ENCODE results near the gene ATRNL1. TPM values are rescaled to one million over a fixed set of nuclear protein-coding genes. Genes with fewer than 3 reads are reported as not detected.

ATRNL1 gene
- total RNA-seq, 1 donor from 2014 or later = 16.4 TPM

DNA sequence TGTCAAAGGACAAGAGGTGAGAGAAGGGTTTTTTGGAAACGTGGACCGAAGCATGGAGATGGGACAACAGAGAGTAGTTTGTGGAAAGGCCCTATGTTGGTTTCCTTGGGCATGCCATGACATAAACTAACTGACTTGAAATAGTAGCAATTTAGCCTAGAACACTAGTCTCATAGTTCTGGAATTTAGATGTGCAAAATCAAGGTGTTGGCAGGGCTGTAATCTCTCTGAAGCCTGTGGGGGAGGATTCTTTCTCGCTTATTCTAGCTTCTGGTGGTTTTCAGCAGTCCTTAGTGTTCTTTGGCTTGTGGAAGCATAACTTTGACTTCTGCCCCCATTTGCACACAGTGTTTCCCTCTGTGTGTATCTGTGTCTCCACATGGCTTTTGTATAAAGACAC lies 896.5 kb downstream of the ATRNL1 start:
- no peak overlapping the region for H3K4me3 ChIP-seq
- H3K9me3 ChIP-seq (ENCODE audit: low read depth) = no peaks in the 10 kb centered on the region

DNA sequence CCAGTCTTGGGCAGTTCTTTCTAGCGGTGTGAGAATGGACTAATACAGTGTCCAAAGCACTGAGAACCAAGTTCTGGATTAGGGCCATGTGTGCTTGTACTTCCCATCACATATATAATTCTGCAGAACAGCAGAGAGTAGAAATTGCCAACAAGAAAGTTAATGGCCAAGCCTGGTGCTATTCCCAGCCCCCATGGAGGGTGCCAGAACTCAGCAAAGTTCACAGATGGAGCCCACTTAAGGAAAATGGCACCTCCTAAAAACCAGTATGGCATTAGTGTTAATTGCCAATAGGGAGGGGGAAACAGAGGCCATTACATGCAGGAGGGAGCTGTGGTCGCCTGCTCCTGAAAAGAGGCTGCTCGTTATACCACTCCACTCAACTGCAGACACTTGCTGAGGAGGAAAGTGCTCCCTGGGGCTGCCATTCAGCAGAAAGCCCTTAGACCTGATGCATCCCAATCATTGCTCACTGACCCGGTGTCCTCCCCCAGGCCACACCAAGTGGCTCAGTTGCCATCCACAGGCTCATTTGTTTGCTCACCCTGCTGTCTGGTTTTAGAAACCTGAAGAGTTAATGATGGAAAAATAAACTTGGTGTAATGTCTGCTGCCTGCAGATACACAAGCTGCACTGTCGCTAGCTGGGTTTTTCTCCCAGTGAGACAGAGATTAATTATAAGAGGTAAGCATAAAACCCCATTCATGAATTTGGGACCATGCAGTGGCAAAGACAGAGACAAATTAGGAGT lies 899.2 kb downstream of the ATRNL1 start:
- H3K4me1 Mint-ChIP-seq = peaks cover 2% of the 10 kb centered on the region
- Histone ChIP-seq H3K4me3 (no peak overlapping the region), H3K4me1 (peaks cover 11% of the 10 kb centered on the region), H4K20me1 (ENCODE audit: low read depth) (no peaks in the 10 kb centered on the region), H3K4me2 (no peak overlapping the region), H2AFZ (replicated peaks) (no peak overlapping the region), H3K79me2 (ENCODE audit: low read depth) (no peaks in the 10 kb centered on the region), H3K9ac (no peak overlapping the region), H3K36me3 (no peaks in the 10 kb centered on the region), H3K9me3 (ENCODE audit: low read depth) (no peaks in the 10 kb centered on the region), H3K27me3 (no peaks in the 10 kb centered on the region), H3F3A (ENCODE audit: low read depth) (peaks cover 5% of the 10 kb centered on the region), H3K27ac (no peak overlapping the region)
- H3K27me3 Mint-ChIP-seq (ENCODE audit: insufficient read depth, low read depth) = peaks cover 11% of the 10 kb centered on the region
- H3K36me3 Mint-ChIP-seq = no peaks in the 10 kb centered on the region
- DNase-seq (ENCODE audit: low spot score) = no peak
- no peak overlapping the region for H3K4me3 Mint-ChIP-seq
- H3K9me3 Mint-ChIP-seq = no peaks in the 10 kb centered on the region
- H3K27ac Mint-ChIP-seq = no peak overlapping the region
- TF ChIP-seq, protein P1, sequence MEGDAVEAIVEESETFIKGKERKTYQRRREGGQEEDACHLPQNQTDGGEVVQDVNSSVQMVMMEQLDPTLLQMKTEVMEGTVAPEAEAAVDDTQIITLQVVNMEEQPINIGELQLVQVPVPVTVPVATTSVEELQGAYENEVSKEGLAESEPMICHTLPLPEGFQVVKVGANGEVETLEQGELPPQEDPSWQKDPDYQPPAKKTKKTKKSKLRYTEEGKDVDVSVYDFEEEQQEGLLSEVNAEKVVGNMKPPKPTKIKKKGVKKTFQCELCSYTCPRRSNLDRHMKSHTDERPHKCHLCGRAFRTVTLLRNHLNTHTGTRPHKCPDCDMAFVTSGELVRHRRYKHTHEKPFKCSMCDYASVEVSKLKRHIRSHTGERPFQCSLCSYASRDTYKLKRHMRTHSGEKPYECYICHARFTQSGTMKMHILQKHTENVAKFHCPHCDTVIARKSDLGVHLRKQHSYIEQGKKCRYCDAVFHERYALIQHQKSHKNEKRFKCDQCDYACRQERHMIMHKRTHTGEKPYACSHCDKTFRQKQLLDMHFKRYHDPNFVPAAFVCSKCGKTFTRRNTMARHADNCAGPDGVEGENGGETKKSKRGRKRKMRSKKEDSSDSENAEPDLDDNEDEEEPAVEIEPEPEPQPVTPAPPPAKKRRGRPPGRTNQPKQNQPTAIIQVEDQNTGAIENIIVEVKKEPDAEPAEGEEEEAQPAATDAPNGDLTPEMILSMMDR (IDR thresholded peaks at IDR 0.05) = no peak
- no peak for TF ChIP-seq EZH2phosphoT487 (IDR thresholded peaks at IDR 0.05)

More for the DNA sequence above, 896.5 kb downstream of the ATRNL1 start:
- no peaks in the 10 kb centered on the region for H3K9me3 Mint-ChIP-seq
- no peaks in the 10 kb centered on the region for H3K36me3 Mint-ChIP-seq
- no peaks in the 10 kb centered on the region for H3K79me2 ChIP-seq (ENCODE audit: low read depth)
- H3K27me3 ChIP-seq = no peaks in the 10 kb centered on the region
- no peak overlapping the region for H2AFZ ChIP-seq (replicated peaks)
- H3K9ac ChIP-seq = no peak overlapping the region
- H3K4me3 Mint-ChIP-seq = no peak overlapping the region
- no peak for TF ChIP-seq EZH2phosphoT487 (IDR thresholded peaks at IDR 0.05)
- no peak for TF ChIP-seq EZH2 (IDR thresholded peaks at IDR 0.05)
- H3K27ac ChIP-seq = no peak overlapping the region
- H3K4me1 Mint-ChIP-seq = peaks cover 2% of the 10 kb centered on the region
- H3K36me3 ChIP-seq = no peaks in the 10 kb centered on the region
- no peaks in the 10 kb centered on the region for H3F3A ChIP-seq (ENCODE audit: low read depth)
- no peak overlapping the region for H3K27ac Mint-ChIP-seq
- H3K4me1 ChIP-seq = no peaks in the 10 kb centered on the region
- no peaks in the 10 kb centered on the region for H4K20me1 ChIP-seq (ENCODE audit: low read depth)
- H3K4me2 ChIP-seq = no peak overlapping the region
- DNase-seq (ENCODE audit: low spot score) = no peak
- peaks cover 9% of the 10 kb centered on the region for H3K27me3 Mint-ChIP-seq (ENCODE audit: insufficient read depth, low read depth)

DNA sequence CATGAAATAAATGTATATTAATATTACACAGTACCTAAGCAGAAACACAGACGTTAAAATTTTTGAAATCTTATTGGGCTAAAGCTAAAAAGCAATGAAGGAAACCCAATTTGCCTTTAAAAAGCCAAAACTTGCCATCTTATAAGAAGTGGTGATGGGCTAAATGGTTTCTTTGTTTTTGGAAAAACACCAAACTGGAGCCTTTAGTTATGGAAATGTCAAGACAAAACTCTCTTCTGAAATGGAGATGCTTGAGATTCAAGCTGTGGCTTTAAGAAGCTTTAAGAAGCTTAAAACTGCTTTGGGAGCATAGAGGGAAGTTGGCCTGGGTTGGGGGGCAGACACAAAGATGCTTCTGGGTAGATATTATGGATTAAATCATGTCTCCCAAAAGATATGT lies 902.9 kb downstream of the ATRNL1 start:
- Mint-ChIP-seq H3K27me3 (ENCODE audit: insufficient read depth, low read depth) (peaks cover 10% of the 10 kb centered on the region), H3K4me3 (no peak overlapping the region), H3K9me3 (peaks cover 2% of the 10 kb centered on the region), H3K27ac (no peak overlapping the region), H3K4me1 (peaks cover 11% of the 10 kb centered on the region), H3K36me3 (no peaks in the 10 kb centered on the region)
- no peak overlapping the region for H3K27ac ChIP-seq
- no peaks in the 10 kb centered on the region for H3K79me2 ChIP-seq (ENCODE audit: low read depth)
- no peak overlapping the region for H2AFZ ChIP-seq (replicated peaks)
- no peaks in the 10 kb centered on the region for H3K9me3 ChIP-seq (ENCODE audit: low read depth)
- H3K4me1 ChIP-seq = peaks cover 15% of the 10 kb centered on the region
- H3K9ac ChIP-seq = no peak overlapping the region
- H3K27me3 ChIP-seq = no peaks in the 10 kb centered on the region
- DNase-seq (ENCODE audit: low spot score) = no peak
- no peak overlapping the region for H3K4me3 ChIP-seq
- TF ChIP-seq, protein P1 (IDR thresholded peaks at IDR 0.05) = no peak
- TF ChIP-seq EZH2 (IDR thresholded peaks at IDR 0.05) (no peak), EZH2phosphoT487 (IDR thresholded peaks at IDR 0.05) (no peak)
- no peaks in the 10 kb centered on the region for H4K20me1 ChIP-seq (ENCODE audit: low read depth)
- H3K4me2 ChIP-seq = peak overlapping the region; percentile 52
- no peaks in the 10 kb centered on the region for H3K36me3 ChIP-seq
- peaks cover 5% of the 10 kb centered on the region for H3F3A ChIP-seq (ENCODE audit: low read depth)

DNA sequence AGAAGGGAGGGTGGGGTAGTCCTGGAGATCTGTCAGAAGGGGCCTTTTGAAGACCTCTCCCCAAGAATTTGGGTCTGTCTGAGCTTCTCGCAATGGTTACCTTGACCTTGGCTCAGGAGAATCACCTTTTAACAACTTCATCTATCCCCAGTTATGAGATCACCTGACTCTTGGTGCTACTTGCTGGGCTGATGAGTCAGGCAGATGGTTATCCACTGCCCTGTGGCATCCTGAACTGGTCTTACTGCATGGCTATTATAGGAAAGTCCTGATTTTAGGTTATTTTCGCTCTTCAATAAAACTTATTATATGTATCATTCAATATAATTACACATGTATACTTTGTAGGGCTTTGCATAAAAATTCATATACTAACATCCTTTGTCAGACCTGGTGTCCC lies 905.1 kb downstream of the ATRNL1 start:
- H3K27ac Mint-ChIP-seq = no peak overlapping the region
- H3K27me3 ChIP-seq = no peaks in the 10 kb centered on the region
- no peaks in the 10 kb centered on the region for H3K9me3 ChIP-seq (ENCODE audit: low read depth)
- peaks cover 5% of the 10 kb centered on the region for H3F3A ChIP-seq (ENCODE audit: low read depth)
- no peak overlapping the region for H3K4me3 Mint-ChIP-seq
- no peaks in the 10 kb centered on the region for H3K36me3 Mint-ChIP-seq
- H3K4me1 Mint-ChIP-seq = peaks cover 19% of the 10 kb centered on the region
- no peak overlapping the region for H3K27ac ChIP-seq
- H3K9ac ChIP-seq = no peak overlapping the region
- no peak overlapping the region for H2AFZ ChIP-seq (replicated peaks)
- H4K20me1 ChIP-seq (ENCODE audit: low read depth) = no peaks in the 10 kb centered on the region
- peaks cover 2% of the 10 kb centered on the region for H3K9me3 Mint-ChIP-seq
- peaks cover 21% of the 10 kb centered on the region for H3K4me1 ChIP-seq
- peaks cover 14% of the 10 kb centered on the region for H3K27me3 Mint-ChIP-seq (ENCODE audit: insufficient read depth, low read depth)
- no peaks in the 10 kb centered on the region for H3K79me2 ChIP-seq (ENCODE audit: low read depth)
- no peak overlapping the region for H3K4me3 ChIP-seq
- no peaks in the 10 kb centered on the region for H3K36me3 ChIP-seq
- H3K4me2 ChIP-seq = no peak overlapping the region
- DNase-seq (ENCODE audit: low spot score) = no peak
- TF ChIP-seq, protein P1 (IDR thresholded peaks at IDR 0.05) = no peak
- TF ChIP-seq EZH2phosphoT487 (IDR thresholded peaks at IDR 0.05) (no peak), EZH2 (IDR thresholded peaks at IDR 0.05) (no peak)
